Hematopoietic multipotent progenitor cell treated with erythropoietin and hydrocortisone succinate and interleukin-3 and kit ligand, for 15 days (in vitro differentiated cells): ENCODE results near the gene CMTM4.
"Not testable (repeated sequence)": the region's sequence is repeated elsewhere in the genome, so short reads cannot be mapped to it uniquely, and the experiment has no call there.

Source experiments
- DNase-seq: peaks from one replicate; pipeline ENCODE4 v3.0.0-alpha.2; 2015; ENCODE audit warnings: low spot score

Gene CMTM4

DNA sequence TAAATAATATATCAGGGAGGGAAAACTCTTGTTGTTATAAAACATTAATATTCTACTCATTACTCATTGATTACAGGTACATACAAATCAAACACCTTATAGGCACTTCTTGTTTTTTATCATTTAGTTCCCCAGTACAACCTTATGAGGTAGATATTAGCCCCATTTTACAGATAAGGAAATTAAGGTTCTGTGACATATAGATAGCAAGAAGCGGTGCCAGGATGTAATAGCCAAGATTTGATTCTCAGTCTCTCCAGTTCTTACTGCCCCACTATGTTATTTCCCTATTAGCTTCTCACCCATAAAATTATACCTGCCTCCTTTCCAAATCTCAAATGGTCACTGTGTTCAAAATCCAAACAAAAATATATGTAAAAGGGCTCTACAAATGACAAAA is 55.2 kb downstream of the CMTM4 start:
- no peak for DNase-seq

DNA sequence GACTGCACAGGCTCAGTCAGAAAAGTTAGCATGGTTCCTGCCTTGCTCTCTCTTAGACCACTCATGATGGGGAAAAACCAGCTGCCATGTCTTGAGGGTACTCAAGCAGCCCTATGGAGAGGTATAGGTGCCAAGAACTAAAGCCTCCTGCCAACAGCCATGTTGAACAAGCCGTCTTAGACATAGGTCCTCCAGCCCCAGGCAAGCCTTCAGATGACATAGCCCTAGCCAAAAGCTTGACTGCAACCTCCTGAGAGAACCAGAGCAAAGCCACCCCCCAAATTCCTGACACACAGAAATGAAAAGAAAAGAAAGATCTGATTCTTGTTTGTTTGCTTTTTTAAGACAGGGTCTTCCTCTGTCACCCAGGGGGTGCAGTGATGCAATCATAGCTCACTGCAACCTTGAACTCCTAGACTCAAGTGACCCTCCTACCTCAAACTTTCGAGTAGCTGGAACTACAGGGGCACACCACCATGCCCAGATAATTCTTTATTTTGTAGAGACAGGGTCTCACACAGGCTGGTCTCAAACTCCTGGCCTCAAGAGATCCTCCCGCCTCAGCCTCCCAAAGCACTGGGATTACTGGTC is 55.7 kb downstream of the CMTM4 start:
- DNase-seq: no peak

DNA sequence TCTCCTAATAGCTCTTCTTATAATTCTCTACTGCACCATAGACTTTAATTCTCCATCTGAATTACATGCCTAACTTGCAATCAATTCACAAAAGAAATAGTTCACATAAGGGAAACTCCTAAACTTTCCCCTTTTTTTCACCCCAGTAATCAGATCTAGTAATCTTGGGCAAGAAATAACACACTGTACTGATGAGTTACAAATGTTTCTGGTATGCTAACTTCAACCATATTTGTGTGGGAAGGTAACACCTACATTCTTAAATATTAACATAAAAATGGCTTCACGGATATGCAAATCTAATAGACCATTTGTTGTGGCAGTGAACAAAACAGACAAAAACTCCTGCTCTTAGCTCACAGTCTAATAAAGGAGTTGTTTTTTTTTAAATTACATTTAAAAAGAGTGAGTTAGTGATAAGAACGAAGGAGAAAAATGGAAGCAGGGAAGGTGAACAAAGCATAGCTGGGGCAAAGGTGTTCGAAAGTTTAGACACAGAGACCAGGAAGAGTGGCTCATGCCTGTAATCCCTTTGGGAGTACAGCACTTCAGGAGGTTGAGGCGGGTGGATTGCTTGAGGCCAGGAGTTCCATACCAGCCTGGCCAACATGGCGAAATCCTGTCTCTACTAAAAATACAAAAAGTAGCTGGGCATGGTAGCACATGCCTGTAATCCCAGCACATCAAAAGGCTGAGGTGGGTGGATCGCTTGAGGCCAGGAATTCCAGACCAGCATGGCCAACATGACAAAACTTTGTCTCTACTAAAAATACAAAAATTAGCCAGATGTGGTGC is 57.3 kb downstream of the CMTM4 start:
- no peak for DNase-seq

DNA sequence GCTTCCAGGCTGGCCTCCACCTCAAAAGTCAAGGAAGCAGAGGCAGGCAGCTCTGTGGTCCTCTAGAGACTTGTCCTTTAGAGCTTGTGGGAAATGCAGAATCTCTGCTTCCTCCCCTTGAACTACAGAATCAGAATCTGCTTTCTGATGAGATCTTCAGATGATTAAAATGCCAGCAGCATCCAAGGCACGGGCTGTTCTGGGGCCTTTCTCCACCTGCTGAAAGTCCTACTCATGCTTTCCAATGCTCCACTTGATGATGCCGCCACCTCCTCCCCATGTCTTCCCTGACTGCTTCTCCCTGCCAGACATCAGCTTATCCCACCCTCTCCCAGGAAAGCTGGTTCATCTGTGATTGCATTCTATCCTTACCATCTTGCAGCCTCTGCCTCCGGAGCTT is 58.7 kb downstream of the CMTM4 start:
- DNase-seq: no peak

DNA sequence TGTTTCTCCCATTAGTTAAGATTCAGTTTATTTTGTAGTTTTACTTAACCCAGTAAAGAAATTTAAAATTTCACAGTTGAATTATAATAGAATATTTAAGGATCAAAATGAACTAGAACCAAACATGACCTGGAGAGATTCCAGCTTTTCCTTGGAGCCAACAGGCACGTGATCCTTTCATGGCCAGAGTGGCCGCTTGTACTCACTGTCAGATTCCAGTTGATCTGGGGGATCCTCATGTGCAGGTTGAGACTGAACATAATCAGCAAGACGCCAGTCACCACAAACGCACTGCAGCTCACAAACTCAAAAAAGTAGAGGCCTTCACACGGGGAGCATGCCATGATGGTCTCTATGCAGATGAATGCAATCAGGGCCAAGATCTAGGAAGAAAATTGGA is 60.3 kb downstream of the CMTM4 start:
- DNase-seq: no peak

DNA sequence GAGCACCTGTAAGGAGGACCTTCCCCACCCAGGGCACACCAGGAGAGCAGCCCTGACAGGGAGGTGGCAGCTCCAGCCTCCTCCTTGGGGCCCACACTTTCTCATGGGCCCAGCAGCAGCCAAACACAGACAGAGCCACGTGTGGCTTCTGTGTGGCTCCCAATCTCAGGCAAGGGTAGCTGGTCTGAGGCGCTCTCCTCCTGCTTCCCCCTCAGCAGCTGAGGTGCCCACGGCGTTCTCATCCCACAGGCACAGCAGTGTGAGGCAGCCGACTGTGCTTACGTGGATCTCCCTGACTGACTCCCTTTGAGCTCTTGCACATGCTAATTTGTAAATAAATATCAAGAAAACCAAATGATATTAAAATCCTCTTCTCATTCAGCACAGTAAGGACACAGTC is 61.1 kb downstream of the CMTM4 start:
- no peak for DNase-seq

DNA sequence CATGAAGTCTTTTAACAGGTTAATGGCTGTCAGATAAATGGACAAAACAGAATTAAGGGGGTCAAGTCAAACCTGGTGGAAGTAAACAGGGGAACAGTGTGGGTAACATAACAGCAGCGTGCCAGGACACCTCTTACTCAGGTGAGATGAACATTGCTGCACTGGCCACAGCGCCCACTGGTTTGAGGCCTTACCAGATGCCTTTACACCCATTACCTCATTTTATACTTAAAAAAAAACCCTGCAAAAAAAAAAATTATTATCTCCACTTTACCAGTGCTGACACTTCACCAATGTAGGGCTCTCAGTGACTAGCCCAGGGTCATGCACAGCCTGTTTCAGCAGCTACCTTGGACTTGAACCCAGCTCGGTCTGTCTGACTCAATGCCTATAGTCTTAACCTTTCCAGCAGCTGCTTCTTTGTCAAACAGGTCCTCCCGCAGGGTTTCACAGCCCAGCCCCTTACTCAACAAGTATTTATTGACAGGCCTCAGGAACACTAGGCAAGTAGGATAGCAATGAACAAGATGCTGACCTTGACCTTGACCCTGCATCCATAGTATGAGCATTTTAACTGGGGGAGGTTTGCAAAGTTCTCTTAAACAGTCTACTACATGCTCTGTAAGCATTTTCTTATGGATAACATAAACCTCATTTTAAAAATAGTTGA is 61.9 kb downstream of the CMTM4 start:
- no peak for DNase-seq

DNA sequence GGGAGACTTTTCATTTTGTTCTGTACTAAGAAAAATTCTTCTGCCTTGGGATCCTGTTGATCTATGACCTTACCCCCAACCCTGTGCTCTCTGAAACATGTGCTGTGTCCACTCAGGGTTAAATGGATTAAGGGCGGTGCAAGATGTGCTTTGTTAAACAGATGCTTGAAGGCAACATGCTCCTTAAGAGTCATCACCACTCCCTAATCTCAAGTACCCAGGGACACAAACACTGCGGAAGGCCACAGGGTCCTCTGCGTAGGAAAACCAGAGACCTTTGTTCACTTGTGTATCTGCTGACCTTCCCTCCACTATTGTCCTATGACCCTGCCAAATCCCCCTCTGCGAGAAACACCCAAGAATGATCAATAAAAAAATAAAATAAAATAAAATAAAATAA is 65.0 kb downstream of the CMTM4 start:
- DNase-seq: not testable (repeated sequence)

DNA sequence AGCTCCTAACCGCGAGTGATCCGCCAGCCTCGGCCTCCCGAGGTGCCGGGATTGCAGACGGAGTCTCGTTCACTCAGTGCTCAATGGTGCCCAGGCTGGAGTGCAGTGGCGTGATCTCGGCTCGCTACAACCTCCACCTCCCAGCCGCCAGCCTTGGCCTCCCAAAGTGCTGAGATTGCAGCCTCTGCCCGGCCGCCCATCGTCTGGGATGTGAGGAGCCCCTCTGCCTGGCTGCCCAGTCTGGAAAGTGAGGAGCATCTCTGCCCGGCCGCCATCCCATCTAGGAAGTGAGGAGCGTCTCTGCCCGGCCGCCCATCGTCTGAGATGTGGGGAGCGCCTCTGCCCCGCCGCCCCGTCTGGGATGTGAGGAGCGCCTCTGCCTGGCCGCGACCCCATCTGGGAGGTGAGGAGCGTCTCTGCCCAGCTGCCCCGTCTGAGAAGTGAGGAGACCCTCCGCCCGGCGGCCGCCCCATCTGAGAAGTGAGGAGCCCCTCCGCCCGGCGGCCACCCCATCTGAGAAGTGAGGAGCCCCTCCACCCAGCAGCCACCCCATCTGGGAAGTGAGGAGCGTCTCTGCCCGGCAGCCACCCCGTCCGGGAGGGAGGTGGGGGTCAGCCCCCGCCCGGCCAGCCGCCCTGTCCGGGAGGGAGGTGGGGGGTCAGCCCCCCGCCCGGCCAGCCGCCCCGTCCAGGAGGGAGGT is 65.8 kb downstream of the CMTM4 start:
- not testable (repeated sequence) for DNase-seq

DNA sequence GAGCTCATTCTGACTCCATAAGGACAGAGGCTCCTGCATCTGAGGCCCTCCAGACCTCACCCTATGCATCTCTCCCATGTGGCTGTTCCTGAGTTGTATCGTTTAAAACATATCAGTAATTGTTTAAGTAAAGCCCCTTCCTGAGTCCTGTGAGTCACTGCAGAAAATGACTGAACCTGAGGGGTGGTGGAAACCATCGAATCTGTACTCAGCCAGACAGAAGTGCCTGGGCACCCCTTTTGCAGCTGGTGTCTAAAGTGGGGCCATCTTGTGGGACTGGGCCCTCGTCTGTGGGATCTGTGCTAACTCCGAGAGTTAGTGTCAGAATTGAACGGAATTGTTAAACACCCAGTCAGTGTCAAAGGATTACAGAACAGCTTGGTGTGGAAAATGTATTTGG is 66.7 kb downstream of the CMTM4 start:
- DNase-seq: no peak

DNA sequence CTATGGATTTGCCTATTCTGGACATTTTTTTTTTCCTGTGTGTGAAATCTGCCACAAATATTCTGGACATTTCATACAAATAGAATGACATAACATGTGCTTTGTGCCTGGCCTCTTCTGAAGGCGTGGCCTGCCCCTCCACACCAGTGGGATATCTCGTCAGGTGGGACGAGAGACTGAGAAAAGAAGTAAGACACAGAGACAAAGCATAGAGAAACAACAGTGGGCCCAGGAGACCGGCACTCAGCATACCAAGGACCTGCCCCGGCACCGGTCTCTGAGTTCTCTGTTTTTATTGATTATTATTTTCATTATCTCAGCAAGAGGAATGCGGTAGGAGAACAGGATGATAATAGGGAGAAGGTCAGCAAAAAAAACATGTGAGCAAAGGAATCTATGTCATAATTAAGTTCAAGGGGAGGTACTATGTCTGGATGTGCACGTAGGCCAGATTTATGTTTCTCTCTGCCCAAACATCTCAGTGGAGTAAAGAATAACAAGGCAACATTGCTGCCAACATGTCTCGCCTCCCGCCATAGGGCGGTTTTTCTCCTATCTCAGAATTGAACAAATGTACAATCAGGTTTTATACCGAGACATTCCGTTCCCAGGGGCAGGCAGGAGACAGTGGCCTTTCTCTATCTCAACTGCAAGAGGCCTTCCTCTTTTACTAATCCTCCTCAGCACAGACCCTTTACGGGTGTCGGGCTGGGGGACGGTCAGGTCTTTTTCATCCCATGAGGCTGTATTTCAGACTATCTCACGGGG is 68.7 kb downstream of the CMTM4 start:
- DNase-seq: not testable (repeated sequence)

DNA sequence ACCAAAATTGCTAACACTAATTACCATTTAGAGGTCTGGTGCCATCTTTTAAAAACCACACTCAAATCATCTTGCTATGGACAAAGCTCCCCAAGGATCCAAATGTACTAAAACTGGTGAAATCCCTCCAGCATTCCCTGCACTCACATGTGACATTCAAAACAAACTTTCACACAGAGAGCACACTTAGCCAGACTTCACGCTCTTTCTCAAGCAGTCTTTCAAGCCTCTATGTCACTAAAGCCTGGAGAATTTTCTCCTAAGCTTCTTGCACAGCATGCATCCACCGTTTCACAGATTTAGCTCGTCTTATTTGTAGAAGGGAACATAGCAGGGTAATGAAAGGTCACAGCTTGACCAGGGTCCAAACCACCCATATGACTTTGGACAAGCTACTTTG is 72.8 kb downstream of the CMTM4 start:
- DNase-seq: no peak

DNA sequence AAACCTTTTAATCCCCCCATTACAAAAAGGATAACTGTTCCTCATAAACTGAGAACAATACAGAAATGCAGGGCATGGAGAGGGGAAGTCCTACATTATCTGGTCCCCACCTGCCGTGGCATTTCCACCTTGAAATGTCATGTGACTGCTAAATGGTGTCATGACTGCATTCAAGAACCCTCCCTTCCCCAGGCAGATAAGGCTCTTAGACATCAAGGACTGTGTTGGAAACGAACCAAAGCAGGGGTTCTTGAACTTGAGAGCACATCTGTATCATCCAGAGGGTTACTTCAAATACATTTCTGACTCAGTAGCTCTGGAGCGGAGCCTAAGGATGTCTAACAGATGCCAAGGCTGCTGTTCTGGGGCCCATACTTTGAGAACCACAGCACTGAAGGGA is 73.7 kb downstream of the CMTM4 start:
- DNase-seq: no peak

DNA sequence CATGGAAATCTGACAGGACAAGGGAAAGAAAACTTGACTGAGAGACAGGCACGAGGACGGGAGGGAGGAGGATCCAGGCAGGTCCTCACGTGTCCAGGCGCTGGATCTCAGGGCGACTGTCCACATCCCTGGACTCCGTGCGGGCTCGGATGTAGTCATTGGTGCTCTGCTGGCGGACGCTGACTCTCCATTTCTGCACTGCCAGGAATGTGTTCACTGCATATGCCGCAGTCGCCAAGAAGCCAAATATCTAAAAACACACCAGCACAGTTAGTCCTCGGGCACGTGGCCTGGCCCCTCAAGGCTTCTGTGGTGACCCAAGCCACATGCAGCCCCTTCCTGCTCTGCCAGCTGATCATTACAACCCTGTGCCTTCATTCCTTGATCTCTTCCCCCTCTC is 74.6 kb downstream of the CMTM4 start:
- no peak for DNase-seq

DNA sequence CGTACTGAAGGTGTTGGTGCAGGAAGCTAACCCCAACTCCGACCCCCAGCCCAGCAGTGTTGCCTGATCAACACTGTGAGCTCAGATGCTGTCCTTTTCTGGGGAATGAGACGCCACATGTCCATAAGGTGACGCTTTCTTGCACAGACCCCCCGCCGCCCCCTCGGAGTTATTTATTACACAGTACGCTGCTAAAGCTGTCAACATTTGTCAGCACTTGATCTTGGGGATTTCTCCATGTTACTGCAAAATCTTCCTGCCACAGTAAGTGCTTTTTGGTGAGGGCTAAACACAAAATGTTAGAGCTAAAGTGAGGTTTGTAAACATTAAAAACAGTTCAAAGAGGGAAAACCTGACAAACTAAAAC is 76.1 kb downstream of the CMTM4 start:
- DNase-seq: no peak

DNA sequence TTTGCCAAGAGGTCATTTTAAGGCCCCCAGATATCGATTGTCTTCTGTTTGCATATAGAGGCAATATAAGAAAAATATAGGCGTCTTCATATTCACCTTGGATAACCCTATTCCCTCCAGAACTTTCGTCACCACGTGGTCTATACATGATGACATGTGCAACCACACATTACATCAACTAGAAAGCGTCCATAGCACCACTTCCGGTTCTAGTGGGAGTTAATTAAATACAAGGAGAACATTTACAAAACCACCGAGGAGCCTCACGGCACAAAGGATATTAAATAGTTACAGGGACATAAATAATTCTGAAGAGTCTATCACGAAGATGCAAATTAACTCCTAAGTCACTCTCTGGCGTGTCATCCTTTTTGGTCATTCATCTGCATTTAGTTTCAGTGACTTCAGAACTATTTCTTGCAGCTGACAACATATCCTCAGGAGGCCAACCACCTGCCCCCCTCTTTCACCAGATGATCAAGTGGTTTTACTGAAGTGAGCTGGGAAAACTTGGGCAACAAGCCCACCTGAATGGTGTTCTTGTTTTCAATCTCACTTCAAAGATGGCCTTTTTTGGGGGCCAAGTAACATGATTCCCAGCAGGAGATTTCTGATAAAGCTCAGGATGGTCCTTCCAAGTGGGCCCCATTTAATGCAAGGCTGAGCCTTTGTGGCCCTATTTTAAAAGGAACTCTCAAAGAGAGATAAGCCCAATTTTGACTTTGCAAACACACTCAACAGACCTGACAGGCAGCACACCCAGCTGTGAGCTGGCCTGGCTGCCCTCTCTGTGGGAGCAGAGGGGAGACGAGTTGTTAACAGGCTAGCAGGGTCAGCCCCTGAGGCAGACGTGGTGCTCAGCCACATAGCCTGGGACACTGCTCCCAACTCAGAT is 76.8 kb downstream of the CMTM4 start:
- no peak for DNase-seq

DNA sequence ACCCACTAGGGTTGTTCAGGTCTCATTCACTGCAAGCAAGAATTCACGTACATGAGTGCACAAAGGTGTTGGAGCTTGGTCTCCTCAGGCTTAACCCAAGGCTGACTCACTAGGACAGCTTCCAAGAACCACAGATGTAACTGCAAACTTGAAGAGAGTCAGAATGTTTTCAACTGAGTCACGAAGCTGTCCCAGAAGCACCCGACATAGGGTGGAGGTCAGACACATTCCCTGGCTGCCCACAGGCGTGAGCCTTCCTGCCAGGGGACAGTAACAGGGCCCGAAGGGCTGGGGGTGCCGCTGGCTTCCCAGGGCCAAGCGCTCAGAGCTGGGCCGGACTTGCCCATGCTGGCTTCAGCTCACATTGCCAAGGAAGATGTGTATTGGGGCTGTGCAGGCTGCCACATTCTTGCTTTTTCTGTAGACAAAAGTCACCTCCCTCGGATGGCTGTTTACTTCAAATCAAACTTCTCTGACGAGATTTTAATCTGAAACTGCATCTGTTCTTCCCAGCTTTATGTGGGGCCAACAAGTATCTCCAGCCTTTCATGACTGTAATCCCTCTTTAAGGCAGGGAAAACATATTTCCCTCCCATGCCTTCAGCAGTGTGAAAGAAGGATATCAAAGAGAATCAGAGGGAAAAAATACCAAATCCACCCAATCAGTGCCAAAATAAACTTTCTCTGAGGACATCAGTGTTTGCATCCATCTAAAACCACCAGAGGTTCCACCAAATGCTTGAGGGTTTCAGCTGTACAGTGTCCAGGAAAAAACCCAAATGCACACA is 77.8 kb downstream of the CMTM4 start:
- no peak for DNase-seq

DNA sequence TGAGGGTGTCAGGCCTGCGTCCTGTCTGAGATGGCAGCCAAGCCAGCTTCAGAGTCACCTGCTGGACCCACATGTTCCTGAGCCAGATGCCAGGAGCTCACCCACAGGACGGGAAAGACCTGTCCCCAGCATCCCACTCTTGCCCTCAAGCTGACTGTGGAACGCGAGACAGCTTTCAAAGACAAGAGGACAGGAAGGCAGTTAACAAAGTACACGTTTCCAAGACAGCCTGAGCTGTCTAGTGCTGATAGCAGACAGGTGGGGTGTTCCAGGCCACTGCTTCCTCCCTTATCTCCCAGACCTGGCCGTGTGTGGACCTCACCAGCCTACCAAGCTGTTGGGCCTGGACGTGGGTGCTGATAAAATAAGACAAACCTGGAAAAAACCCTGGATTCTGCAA is 78.8 kb downstream of the CMTM4 start:
- DNase-seq: no peak

DNA sequence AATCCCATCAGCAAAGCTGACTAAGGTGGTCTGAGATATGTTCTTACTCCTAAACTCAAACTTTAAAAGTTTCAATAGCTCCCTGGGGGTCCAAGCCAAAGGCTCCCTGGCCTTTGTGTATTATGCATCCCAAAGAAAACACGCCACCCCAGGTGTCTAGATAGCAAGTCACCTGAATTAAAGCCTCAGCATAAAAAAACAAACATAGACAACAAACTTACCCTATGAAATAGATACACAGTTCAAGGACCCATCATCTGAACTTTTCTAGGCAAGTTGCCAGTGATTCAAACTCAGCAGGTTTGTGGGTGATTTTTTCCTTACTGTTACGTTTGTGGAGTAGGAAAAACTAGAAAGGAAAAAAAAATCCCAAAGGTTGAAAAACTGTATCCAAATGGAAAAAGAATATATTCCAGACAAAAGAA is 79.5 kb downstream of the CMTM4 start:
- DNase-seq: no peak

DNA sequence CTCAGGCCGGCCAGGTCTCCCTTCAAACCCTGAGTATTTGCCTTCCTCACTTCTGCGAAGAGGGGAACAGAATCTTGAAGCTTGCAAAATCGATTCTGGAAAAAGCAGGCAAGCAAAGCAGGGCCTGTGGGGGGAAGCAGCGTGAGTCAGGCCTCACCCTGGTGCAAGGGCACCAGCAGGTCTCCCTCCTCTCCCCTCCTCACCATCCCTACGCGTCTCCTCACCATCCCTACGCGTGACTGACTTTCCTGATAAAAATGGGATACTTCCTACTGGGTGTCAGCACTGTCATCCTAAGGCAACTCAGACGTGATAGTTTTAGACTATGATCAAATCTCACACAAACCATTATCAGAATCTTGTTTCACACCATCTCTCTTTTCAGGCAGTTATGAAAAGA is 80.0 kb downstream of the CMTM4 start:
- no peak for DNase-seq
